Astrocyte (in vitro differentiated cells and primary cell): Measurements from ENCODE around the gene SH3BP5. TPM values are rescaled to one million over a fixed set of nuclear protein-coding genes. Genes with fewer than 3 reads are reported as not detected.

Experiments used
- DNase-seq: peaks from one replicate; pipeline ENCODE4 v3.0.0-alpha.2; 2010; ENCODE audit warnings: low read depth
- FAIRE-seq: peaks from 2 replicates; lab custom pipeline; 2011; peaks lifted over from hg19 to GRCh38; lab: Jason Lieb, UNC
- H2AFZ ChIP-seq: 2 replicates; pipeline ENCODE4 v1.6.0; 2012; ENCODE audit warnings: low read depth, low read length, inconsistent platforms
- H3K27ac ChIP-seq: 2 replicates; pipeline ENCODE4 v1.5.1; 2011; ENCODE audit warnings: low read depth, low read length, inconsistent platforms
- H3K27me3 ChIP-seq: 2 replicates; pipeline ENCODE4 v1.6.0; 2011; ENCODE audit warnings: low read length, inconsistent platforms; ENCODE audit not compliant: insufficient read depth
- H3K36me3 ChIP-seq: 2 replicates; pipeline ENCODE4 v1.5.1; 2011; ENCODE audit warnings: low read length, inconsistent platforms; ENCODE audit not compliant: insufficient read depth
- H3K4me1 ChIP-seq: 2 replicates; pipeline ENCODE4 v1.5.1; 2011; ENCODE audit warnings: low read length, inconsistent platforms; ENCODE audit not compliant: insufficient read depth
- H3K4me2 ChIP-seq: 2 replicates; pipeline ENCODE4 v1.6.0; 2012; ENCODE audit warnings: low read length, inconsistent platforms
- H3K4me3 ChIP-seq: 2 replicates; pipeline ENCODE4 v1.5.1; 2011; ENCODE audit warnings: low read depth, mild to moderate bottlenecking, low read length, inconsistent platforms; ENCODE audit not compliant: insufficient read depth
- H3K79me2 ChIP-seq: 2 replicates; pipeline ENCODE4 v1.6.0; 2012; ENCODE audit warnings: mild to moderate bottlenecking, low read length, inconsistent platforms; ENCODE audit not compliant: insufficient read depth
- H3K9ac ChIP-seq: 2 replicates; pipeline ENCODE4 v1.6.0; 2012; ENCODE audit warnings: mild to moderate bottlenecking, low read length, inconsistent platforms
- H3K9me3 ChIP-seq: 2 replicates; pipeline ENCODE4 v1.5.1; 2012; ENCODE audit warnings: low read depth, mild to moderate bottlenecking, low read length, inconsistent platforms; ENCODE audit not compliant: insufficient read depth
- H4K20me1 ChIP-seq: 2 replicates; pipeline ENCODE4 v1.6.0; 2012; ENCODE audit warnings: low read length, inconsistent platforms; ENCODE audit not compliant: insufficient read depth
- H3K27ac Mint-ChIP-seq: one replicate; pipeline ENCODE4 v1.8.0; 2021; ENCODE audit warnings: mild to moderate bottlenecking, mixed read lengths; ENCODE audit not compliant: unreplicated experiment
- H3K27me3 Mint-ChIP-seq: one replicate; pipeline ENCODE4 v1.8.0; 2021; ENCODE audit warnings: low read depth, mixed read lengths; ENCODE audit not compliant: unreplicated experiment
- H3K36me3 Mint-ChIP-seq: one replicate; pipeline ENCODE4 v1.8.0; 2021; ENCODE audit warnings: low read depth, mixed read lengths; ENCODE audit not compliant: unreplicated experiment
- H3K4me1 Mint-ChIP-seq: one replicate; pipeline ENCODE4 v1.8.0; 2021; ENCODE audit warnings: low read depth, mixed read lengths; ENCODE audit not compliant: unreplicated experiment
- H3K4me3 Mint-ChIP-seq: one replicate; pipeline ENCODE4 v1.8.0; 2021; ENCODE audit warnings: mild to moderate bottlenecking, moderate library complexity, mixed read lengths; ENCODE audit not compliant: unreplicated experiment
- H3K9me3 Mint-ChIP-seq: one replicate; pipeline ENCODE4 v1.8.0; 2021; ENCODE audit warnings: mild to moderate bottlenecking, mixed read lengths; ENCODE audit not compliant: unreplicated experiment
- EZH2 ChIP-seq: IDR thresholded peaks from 2 replicates; pipeline ENCODE4 v1.6.1; 2012; ENCODE audit warnings: mild to moderate bottlenecking, low read length, inconsistent platforms; ENCODE audit not compliant: insufficient read depth
- total RNA-seq: library from RNA; stranded (reverse); gene quantifications from 2 replicates; pipeline ENCODE4 v1.2.1, GENCODE V29; 2021
- TF ChIP-seq, protein P1 (sequence below): IDR thresholded peaks from 2 replicates; pipeline ENCODE4 v1.5.1; 2011; ENCODE audit warnings: low read depth, mild to moderate bottlenecking, inconsistent platforms, low read length, moderate library complexity; ENCODE audit not compliant: insufficient read depth

The SH3BP5 gene
- total RNA-seq, 1 donor from 2014 or later, result 25.2 TPM

DNA sequence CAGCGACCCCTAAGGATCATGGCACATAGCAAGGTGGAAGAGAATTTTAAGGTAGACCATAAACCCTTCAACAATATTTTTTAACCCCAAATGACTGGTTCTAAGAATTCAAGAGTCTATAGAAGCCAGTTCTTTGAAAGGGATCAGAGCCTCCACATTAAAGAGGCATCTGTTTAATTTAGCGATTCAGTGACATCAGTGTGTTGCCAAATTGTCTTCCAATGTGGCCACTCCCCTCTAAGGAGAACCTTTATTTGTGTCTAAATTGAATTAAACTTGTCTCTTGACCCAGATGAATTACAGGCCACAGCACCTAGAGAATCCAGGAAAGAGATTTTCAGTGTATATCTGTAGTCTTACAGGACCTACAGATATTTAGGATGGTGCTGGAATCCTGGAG lies 6.6 kb upstream of the SH3BP5 start:
- Histone ChIP-seq H3K4me3 (no peak overlapping the region), H3K27ac (no peak overlapping the region), H3K9ac (no peak overlapping the region), H3K79me2 (no peaks in the 10 kb centered on the region), H3K27me3 (peaks cover 11% of the 10 kb centered on the region), H3K36me3 (no peaks in the 10 kb centered on the region), H2AFZ (no peak overlapping the region), H3K4me2 (no peak overlapping the region), H3K4me1 (no peaks in the 10 kb centered on the region), H4K20me1 (no peaks in the 10 kb centered on the region), H3K9me3 (no peaks in the 10 kb centered on the region)
- TF ChIP-seq, protein P1, sequence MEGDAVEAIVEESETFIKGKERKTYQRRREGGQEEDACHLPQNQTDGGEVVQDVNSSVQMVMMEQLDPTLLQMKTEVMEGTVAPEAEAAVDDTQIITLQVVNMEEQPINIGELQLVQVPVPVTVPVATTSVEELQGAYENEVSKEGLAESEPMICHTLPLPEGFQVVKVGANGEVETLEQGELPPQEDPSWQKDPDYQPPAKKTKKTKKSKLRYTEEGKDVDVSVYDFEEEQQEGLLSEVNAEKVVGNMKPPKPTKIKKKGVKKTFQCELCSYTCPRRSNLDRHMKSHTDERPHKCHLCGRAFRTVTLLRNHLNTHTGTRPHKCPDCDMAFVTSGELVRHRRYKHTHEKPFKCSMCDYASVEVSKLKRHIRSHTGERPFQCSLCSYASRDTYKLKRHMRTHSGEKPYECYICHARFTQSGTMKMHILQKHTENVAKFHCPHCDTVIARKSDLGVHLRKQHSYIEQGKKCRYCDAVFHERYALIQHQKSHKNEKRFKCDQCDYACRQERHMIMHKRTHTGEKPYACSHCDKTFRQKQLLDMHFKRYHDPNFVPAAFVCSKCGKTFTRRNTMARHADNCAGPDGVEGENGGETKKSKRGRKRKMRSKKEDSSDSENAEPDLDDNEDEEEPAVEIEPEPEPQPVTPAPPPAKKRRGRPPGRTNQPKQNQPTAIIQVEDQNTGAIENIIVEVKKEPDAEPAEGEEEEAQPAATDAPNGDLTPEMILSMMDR, result no peak
- no peak for TF ChIP-seq EZH2
- no peaks in the 10 kb centered on the region for H3K36me3 Mint-ChIP-seq
- H3K27me3 Mint-ChIP-seq, result no peaks in the 10 kb centered on the region
- no peak overlapping the region for H3K4me3 Mint-ChIP-seq
- no peaks in the 10 kb centered on the region for H3K9me3 Mint-ChIP-seq
- DNase-seq (no peak), FAIRE-seq (no peak)
- H3K27ac Mint-ChIP-seq, result no peak overlapping the region
- H3K4me1 Mint-ChIP-seq, result peaks cover 15% of the 10 kb centered on the region

GRCh38 chr3:15337963-15338362 lies 5.6 kb upstream of the SH3BP5 start:
- no peaks in the 10 kb centered on the region for H3K9me3 ChIP-seq
- Mint-ChIP-seq H3K4me3 (no peak overlapping the region), H3K9me3 (no peaks in the 10 kb centered on the region), H3K27me3 (no peaks in the 10 kb centered on the region), H3K4me1 (peaks cover 15% of the 10 kb centered on the region), H3K27ac (no peak overlapping the region), H3K36me3 (no peaks in the 10 kb centered on the region)
- no peak overlapping the region for H3K27ac ChIP-seq
- H4K20me1 ChIP-seq, result no peaks in the 10 kb centered on the region
- FAIRE-seq (no peak), DNase-seq (no peak)
- H3K27me3 ChIP-seq, result peaks cover 3% of the 10 kb centered on the region
- H2AFZ ChIP-seq, result no peak overlapping the region
- no peaks in the 10 kb centered on the region for H3K36me3 ChIP-seq
- no peak overlapping the region for H3K4me2 ChIP-seq
- TF ChIP-seq, protein P1, result no peak
- TF ChIP-seq EZH2, result no peak
- no peak overlapping the region for H3K4me3 ChIP-seq
- no peaks in the 10 kb centered on the region for H3K4me1 ChIP-seq
- H3K9ac ChIP-seq, result no peak overlapping the region
- H3K79me2 ChIP-seq, result no peaks in the 10 kb centered on the region

DNA sequence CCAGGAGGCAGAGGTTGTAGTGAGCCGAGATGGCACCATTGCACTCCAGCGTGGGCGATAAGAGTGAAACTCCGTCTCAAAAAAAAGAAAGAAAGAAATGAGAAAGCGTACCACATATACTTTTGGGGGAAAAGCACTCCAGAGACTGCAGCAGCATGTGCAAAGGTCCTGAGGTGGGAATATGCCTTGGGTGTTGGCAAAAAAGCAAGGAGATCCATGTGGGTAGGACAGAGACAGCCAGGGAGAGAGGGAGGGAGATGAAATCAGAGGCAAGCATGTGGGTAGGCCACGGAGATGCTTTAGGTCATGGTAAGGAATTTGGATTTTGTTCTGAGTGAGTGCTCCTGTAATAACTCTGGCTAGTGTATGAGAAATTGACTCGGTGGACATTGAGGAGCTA lies 3.7 kb upstream of the SH3BP5 start:
- DNase-seq, result no peak
- Mint-ChIP-seq H3K4me1 (peaks cover 15% of the 10 kb centered on the region), H3K36me3 (no peaks in the 10 kb centered on the region), H3K27ac (no peak overlapping the region), H3K4me3 (no peak overlapping the region), H3K9me3 (no peaks in the 10 kb centered on the region), H3K27me3 (no peaks in the 10 kb centered on the region)
- H3K27ac ChIP-seq, result no peak overlapping the region
- peaks cover 12% of the 10 kb centered on the region for H3K79me2 ChIP-seq
- H3K4me1 ChIP-seq, result no peaks in the 10 kb centered on the region
- no peak overlapping the region for H3K4me2 ChIP-seq
- H4K20me1 ChIP-seq, result no peaks in the 10 kb centered on the region
- H3K4me3 ChIP-seq, result no peak overlapping the region
- H2AFZ ChIP-seq, result no peak overlapping the region
- no peak for TF ChIP-seq EZH2
- TF ChIP-seq, protein P1, result no peak
- FAIRE-seq, result no peak
- no peaks in the 10 kb centered on the region for H3K36me3 ChIP-seq
- no peaks in the 10 kb centered on the region for H3K9me3 ChIP-seq
- no peak overlapping the region for H3K9ac ChIP-seq
- no peaks in the 10 kb centered on the region for H3K27me3 ChIP-seq
